Stomach (tissue), 4 donors: Measurements from ENCODE around the gene PRDM2.
"Not testable (repeated sequence)": the region's sequence is repeated elsewhere in the genome, so short reads cannot be mapped to it uniquely, and the experiment has no call there.

Experiments used
- CTCF ChIP-seq, 7 experiments: fragments of 450-650 bp in 4 of 7; fragments of 200-600 bp in 3 of 7; sonication (generic) in 3 of 7; IDR thresholded peaks; one replicate each; pipeline ENCODE4 v1.5.1; 2016 to 2019; ENCODE audit warnings: antibody characterized with exemption in 7 of 7, control low read depth in 2 of 7, mild to moderate bottlenecking in 1 of 7
- EP300 ChIP-seq: sonication (generic); formaldehyde crosslinking; IDR thresholded peaks from one replicate; pipeline ENCODE4 v1.6.1; 2017; ENCODE audit warnings: antibody characterized with exemption
- POLR2AphosphoS5 ChIP-seq, 3 donors: sonication (generic); formaldehyde crosslinking; IDR thresholded peaks; one replicate each; pipeline ENCODE4 v1.6.1; 2016; ENCODE audit warnings: antibody characterized with exemption in 3 of 3

- not testable (repeated sequence) for TF ChIP-seq POLR2AphosphoS5 (IDR thresholded peaks at IDR 0.05); EP300; CTCF (IDR thresholded peaks at IDR 0.05)
Observed at GRCh38 chr1:13680609-13681008, 19.4 kb upstream of the PRDM2 start.
